ENCODE data around the gene PEA15. TPM values are rescaled to one million over a fixed set of nuclear protein-coding genes. Genes with fewer than 3 reads are reported as not detected.

Gene PEA15
- total RNA-seq, 1 donor from 2014 or later = 39.1 TPM

- peaks cover 11% of the 10 kb centered on the region for H3K4me1 Mint-ChIP-seq
- peak overlapping the region; percentile 77 for H3K27ac Mint-ChIP-seq
- no peaks in the 10 kb centered on the region for H3K9me3 Mint-ChIP-seq
- H3K9ac ChIP-seq = no peak overlapping the region
- no peak overlapping the region for H3K27ac ChIP-seq
- TF ChIP-seq EZH2 (IDR thresholded peaks at IDR 0.05) (no peak), CTCF (IDR thresholded peaks at IDR 0.05) (peak; percentile 58)
- no peak overlapping the region for H3K4me3 ChIP-seq
- H3K27me3 Mint-ChIP-seq (ENCODE audit: insufficient read depth, low read depth) = peaks cover 3% of the 10 kb centered on the region
- no peak overlapping the region for H2AFZ ChIP-seq (replicated peaks)
- H3K4me3 Mint-ChIP-seq = no peak overlapping the region
- peaks cover 19% of the 10 kb centered on the region for H4K20me1 ChIP-seq (ENCODE audit: low read depth)
- H3K4me2 ChIP-seq = no peak overlapping the region
- H3K79me2 ChIP-seq (ENCODE audit: low read depth) = no peaks in the 10 kb centered on the region
- peaks cover 55% of the 10 kb centered on the region for H3K36me3 Mint-ChIP-seq
- no peaks in the 10 kb centered on the region for H3K36me3 ChIP-seq
- H3K27me3 ChIP-seq = no peaks in the 10 kb centered on the region
- peak; percentile 79 for DNase-seq (ENCODE audit: low spot score)
- peaks cover 18% of the 10 kb centered on the region for H3K4me1 ChIP-seq
- H3F3A ChIP-seq (ENCODE audit: low read depth) = peaks cover 25% of the 10 kb centered on the region
- H3K9me3 ChIP-seq (ENCODE audit: low read depth) = no peaks in the 10 kb centered on the region
Observed at GRCh38 chr1:160219062-160219929, 14.1 kb downstream of the PEA15 start.

GRCh38 chr1:160220301-160220700, 15.1 kb downstream of the PEA15 start:
- Histone ChIP-seq H3K4me3 (no peak overlapping the region), H3K36me3 (no peaks in the 10 kb centered on the region), H3K79me2 (ENCODE audit: low read depth) (no peaks in the 10 kb centered on the region), H3K9me3 (ENCODE audit: low read depth) (no peaks in the 10 kb centered on the region), H3K9ac (no peak overlapping the region), H3K27ac (no peak overlapping the region), H4K20me1 (ENCODE audit: low read depth) (peaks cover 19% of the 10 kb centered on the region), H3K4me1 (peaks cover 18% of the 10 kb centered on the region), H3K27me3 (no peaks in the 10 kb centered on the region), H3K4me2 (no peak overlapping the region), H3F3A (ENCODE audit: low read depth) (peaks cover 21% of the 10 kb centered on the region), H2AFZ (replicated peaks) (no peak overlapping the region)
- no peak for TF ChIP-seq EZH2phosphoT487 (IDR thresholded peaks at IDR 0.05)
- no peak for TF ChIP-seq EZH2 (IDR thresholded peaks at IDR 0.05)
- no peak for TF ChIP-seq CTCF (IDR thresholded peaks at IDR 0.05)
- Mint-ChIP-seq H3K27ac (no peak overlapping the region), H3K27me3 (ENCODE audit: insufficient read depth, low read depth) (peaks cover 3% of the 10 kb centered on the region), H3K4me3 (no peak overlapping the region), H3K36me3 (peaks cover 54% of the 10 kb centered on the region), H3K9me3 (no peaks in the 10 kb centered on the region), H3K4me1 (peaks cover 11% of the 10 kb centered on the region)
- peak; percentile 55 for DNase-seq (ENCODE audit: low spot score)

DNA sequence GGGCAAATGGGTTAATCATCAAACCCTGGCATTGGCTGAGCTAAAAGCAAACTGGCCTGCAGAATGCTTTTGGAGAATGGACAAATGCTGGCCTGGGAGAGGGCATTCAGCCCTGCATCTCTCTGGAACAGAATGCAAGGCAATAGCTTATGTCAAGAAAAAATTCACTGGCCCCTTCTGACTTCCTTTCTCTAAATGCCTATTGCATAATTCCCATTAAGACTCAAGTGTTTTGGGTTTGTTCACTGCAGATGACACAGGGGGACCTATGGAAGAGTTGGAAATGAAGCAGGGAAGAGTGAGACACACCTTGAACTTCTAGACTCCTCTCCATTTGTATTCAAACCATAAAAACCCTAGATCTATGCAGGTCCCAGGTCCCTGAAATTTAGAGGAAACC, 15.9 kb downstream of the PEA15 start:
- H3K9ac ChIP-seq = no peak overlapping the region
- peaks cover 19% of the 10 kb centered on the region for H4K20me1 ChIP-seq (ENCODE audit: low read depth)
- Mint-ChIP-seq H3K9me3 (no peaks in the 10 kb centered on the region), H3K36me3 (peaks cover 46% of the 10 kb centered on the region), H3K4me3 (no peak overlapping the region), H3K27ac (no peak overlapping the region), H3K27me3 (ENCODE audit: insufficient read depth, low read depth) (peaks cover 3% of the 10 kb centered on the region), H3K4me1 (peaks cover 11% of the 10 kb centered on the region)
- H3K4me1 ChIP-seq = peaks cover 18% of the 10 kb centered on the region
- no peak for TF ChIP-seq CTCF (IDR thresholded peaks at IDR 0.05)
- no peak for TF ChIP-seq EZH2 (IDR thresholded peaks at IDR 0.05)
- no peak for TF ChIP-seq EZH2phosphoT487 (IDR thresholded peaks at IDR 0.05)
- no peak overlapping the region for H3K27ac ChIP-seq
- no peaks in the 10 kb centered on the region for H3K9me3 ChIP-seq (ENCODE audit: low read depth)
- no peaks in the 10 kb centered on the region for H3K27me3 ChIP-seq
- no peaks in the 10 kb centered on the region for H3K36me3 ChIP-seq
- DNase-seq (ENCODE audit: low spot score) = no peak
- H3K4me2 ChIP-seq = no peak overlapping the region
- H3K4me3 ChIP-seq = no peak overlapping the region
- no peak overlapping the region for H2AFZ ChIP-seq (replicated peaks)
- peaks cover 21% of the 10 kb centered on the region for H3F3A ChIP-seq (ENCODE audit: low read depth)
- H3K79me2 ChIP-seq (ENCODE audit: low read depth) = no peaks in the 10 kb centered on the region
